ENCODE measurements around the gene HSPA9.

GRCh38 chr5:138588013-138588788, 13.0 kb upstream of the HSPA9 start:
- no peak for TF ChIP-seq CTCF (IDR thresholded peaks at IDR 0.05; ENCODE audit: insufficient read depth, low read length)
- no peak for TF ChIP-seq POLR2AphosphoS5 (IDR thresholded peaks at IDR 0.05; ENCODE audit: low read depth)
- TF ChIP-seq REST (IDR thresholded peaks at IDR 0.05; ENCODE audit: insufficient replicate concordance, low read depth) = no peak
- no peak for TF ChIP-seq GABPA (IDR thresholded peaks at IDR 0.05; ENCODE audit: low read depth)
- no peak for TF ChIP-seq SPI1 (IDR thresholded peaks at IDR 0.05; ENCODE audit: borderline replicate concordance, low read depth)

Data from HL-60 (cell line).